Stimulated activated CD4-positive, alpha-beta T cell treated with anti-CD3 and anti-CD28 coated beads, Interleukin-4, amount 100 ng/mL, for 48 hours (primary cell): ENCODE results near the gene ADAMTS17.

ENCODE experiments used
- DNase-seq, 2 donors: peaks; one replicate each; pipeline ENCODE4 v3.0.0-alpha.2; 2020; ENCODE audit warnings: low read depth in 2 of 2

The ADAMTS17 gene

GRCh38 chr15:100131321-100132224, 210.2 kb downstream of the ADAMTS17 start:
- no peak for DNase-seq

GRCh38 chr15:100129677-100130076, 212.1 kb downstream of the ADAMTS17 start:
- no peak for DNase-seq

GRCh38 chr15:100125401-100126191, 216.2 kb downstream of the ADAMTS17 start:
- DNase-seq = no peak

GRCh38 chr15:100124936-100125335, 216.8 kb downstream of the ADAMTS17 start:
- no peak for DNase-seq

- no peak for DNase-seq
These were observed 217.4 kb downstream of the ADAMTS17 start for GRCh38 chr15:100124361-100124760.

- no peak for DNase-seq
These were observed 218.2 kb downstream of the ADAMTS17 start for GRCh38 chr15:100123611-100124010.

GRCh38 chr15:100121285-100121684, 220.5 kb downstream of the ADAMTS17 start:
- DNase-seq = no peak

- DNase-seq = no peak
These were observed 221.7 kb downstream of the ADAMTS17 start for GRCh38 chr15:100120111-100120510.

GRCh38 chr15:100118546-100118945, 223.2 kb downstream of the ADAMTS17 start:
- DNase-seq = no peak

GRCh38 chr15:100116416-100117190, 225.2 kb downstream of the ADAMTS17 start:
- DNase-seq = no peak

GRCh38 chr15:100115711-100116090, 226.1 kb downstream of the ADAMTS17 start:
- DNase-seq = no peak

- no peak for DNase-seq
These were observed 226.6 kb downstream of the ADAMTS17 start for GRCh38 chr15:100115066-100115710.

GRCh38 chr15:100114571-100114970, 227.2 kb downstream of the ADAMTS17 start:
- DNase-seq = no peak

- DNase-seq = no peak
These were observed 227.7 kb downstream of the ADAMTS17 start for GRCh38 chr15:100114100-100114499.

GRCh38 chr15:100113351-100114080, 228.3 kb downstream of the ADAMTS17 start:
- DNase-seq = no peak

GRCh38 chr15:100112636-100113305, 229.0 kb downstream of the ADAMTS17 start:
- no peak for DNase-seq

- no peak for DNase-seq
These were observed 229.7 kb downstream of the ADAMTS17 start for GRCh38 chr15:100112061-100112420.

- DNase-seq = peak; percentile 27 to 34
These were observed 230.4 kb downstream of the ADAMTS17 start for GRCh38 chr15:100111125-100112060.

GRCh38 chr15:100109486-100110035, 232.2 kb downstream of the ADAMTS17 start:
- DNase-seq = no peak
